GM20431 (cell line): ENCODE results near the gene ERCC2.

Experiments used
- in situ Hi-C: fragments of 300-500 bp; cut with MseI, MboI; formaldehyde crosslinking; loops from one replicate; pipeline ENCODE4 v1.15.0; 2020; ENCODE audit warnings: low sequenced_read_pairs; ENCODE audit not compliant: unreplicated experiment

Gene ERCC2

DNA sequence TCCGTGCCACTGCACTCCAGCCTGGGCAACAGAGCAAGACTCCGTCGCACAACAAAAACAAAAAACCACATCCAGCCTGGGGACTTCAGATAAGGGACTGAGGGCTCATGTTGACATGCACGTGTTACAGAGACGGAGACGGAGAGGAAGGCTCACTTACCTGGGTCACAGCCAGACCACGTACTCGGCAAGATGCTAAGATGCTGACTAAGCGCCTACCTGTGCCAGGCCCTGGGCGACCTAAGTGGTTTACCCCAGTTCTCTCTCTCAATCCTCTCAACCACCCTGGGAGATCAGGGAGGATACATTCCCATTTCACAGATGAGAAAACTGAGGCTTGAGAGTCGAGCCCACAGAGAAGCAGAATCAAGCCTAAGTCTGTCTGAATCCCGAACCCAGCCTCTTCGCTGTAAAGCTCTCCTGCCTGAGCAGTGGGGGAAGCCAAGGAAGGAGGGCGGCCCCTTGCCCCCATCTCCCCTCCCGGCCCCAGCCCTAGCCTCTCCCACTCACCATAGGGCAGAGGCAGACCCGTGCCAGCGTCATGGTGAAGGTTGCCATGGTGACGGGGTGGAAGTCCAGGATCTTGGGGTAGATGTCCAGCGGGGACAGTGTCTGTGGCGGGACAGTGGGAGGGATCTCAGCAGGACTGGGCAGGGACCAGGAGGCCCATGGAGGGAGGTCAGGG is 13.5 kb downstream of the ERCC2 start:
- in situ Hi-C loops = no loop called here

DNA sequence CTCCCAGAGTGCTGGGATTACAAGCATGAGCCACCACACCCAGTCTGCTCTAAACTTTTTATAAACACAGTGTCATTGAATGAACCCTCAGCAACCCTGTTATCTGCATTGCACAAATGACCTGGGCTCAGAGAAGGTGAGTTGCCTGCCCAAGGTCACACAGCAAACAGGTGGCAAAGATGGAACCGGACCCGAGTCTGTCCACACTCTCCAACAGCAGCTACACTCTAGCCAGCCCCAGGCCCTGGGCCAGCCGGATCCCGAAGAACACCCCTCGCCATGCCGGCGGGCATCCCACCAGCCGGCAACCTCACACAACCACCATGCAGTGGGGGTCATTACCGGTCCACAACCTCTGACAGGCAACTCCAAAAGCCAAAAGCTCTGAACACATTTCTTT is 14.5 kb downstream of the ERCC2 start:
- in situ Hi-C loops = no loop called here

DNA sequence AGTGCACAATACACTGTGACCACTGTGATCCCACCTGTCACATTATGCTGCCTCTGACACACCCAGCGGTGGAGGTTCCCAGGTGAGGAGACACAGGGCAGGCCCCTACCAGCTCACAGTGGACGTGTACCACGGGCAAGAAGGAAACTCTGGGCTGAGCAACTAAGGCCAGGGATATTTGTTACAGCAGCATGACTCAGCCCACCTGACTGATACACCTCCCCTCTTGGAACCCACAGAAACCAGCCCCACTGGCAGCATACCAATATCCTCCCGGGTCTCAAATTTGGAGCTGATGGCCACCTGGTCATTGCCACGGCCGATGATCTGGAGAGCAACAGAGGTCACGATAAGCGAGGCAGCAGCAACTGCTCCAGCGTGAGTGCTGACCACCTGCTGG is 15.0 kb downstream of the ERCC2 start:
- in situ Hi-C loops = no loop called here

DNA sequence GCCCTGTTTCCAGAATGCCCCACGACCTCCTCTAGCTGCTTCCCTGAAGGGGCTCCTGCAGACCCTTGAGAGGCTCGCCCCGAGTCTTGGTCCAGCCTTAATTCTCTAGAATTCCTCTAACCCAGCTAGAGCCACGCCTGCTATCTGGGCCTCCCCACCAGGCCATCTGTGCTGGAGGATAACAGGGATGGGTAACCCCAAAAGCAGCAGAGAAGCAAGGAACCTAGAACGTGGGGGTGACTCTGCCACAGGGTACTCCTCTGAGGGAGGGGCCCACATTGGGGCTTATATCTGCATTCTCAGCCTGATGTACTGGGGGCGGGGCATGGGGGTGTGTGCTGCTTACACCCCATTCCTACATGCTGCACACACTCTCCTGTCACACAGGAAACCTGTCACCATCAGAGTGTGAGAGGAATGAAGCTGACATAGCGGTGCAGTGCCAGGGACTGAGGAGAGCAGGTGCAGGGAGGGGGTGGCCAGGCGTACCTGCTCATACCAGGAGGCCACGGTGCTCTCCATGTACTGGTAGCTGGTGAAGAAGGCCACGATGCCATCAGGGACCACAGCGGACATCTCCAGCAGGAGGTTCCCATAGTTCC is 16.0 kb downstream of the ERCC2 start:
- in situ Hi-C loops = no loop called here

DNA sequence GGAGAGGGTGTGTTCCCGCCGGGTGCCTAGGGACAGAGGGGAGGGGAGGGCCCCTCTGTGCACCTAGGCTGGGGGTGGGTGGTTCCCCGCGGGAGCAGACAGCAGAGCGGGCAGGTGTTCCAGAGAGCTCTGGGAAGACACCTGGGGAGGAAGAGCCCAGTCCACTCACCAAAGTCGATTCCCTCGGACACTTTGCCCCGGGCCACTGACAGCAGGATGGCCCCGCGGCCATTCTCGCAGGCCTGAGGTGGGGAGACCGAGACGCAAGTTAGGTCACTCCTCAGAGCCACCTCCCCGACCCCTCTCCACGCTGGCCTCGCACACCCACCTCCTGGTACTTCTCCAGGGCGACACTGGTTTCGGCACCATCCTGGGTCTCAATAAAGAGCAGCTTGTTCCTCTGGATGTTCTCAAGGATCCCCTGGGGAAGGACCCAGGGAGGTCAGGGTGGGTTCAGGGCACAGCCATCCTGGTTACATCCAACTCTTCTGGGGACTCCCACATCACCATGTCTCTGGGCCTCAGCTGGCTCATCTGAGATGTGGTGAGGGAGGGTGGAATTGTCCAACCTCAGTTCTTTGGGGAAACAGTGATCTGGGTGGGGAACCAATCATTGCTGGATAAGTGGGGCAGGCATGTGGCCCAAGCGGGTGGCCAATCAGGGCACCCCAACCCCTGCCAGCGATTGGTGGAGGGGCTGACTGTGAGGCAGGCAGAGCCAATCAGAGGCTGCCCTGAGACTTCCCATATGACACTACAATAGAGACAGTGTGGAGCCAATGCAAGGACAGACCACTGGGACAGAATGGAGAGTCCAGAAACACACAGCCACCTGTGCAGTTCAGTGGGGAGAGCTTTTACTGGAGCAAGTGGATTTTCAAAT is 17.2 kb downstream of the ERCC2 start:
- in situ Hi-C loops = no loop called here

DNA sequence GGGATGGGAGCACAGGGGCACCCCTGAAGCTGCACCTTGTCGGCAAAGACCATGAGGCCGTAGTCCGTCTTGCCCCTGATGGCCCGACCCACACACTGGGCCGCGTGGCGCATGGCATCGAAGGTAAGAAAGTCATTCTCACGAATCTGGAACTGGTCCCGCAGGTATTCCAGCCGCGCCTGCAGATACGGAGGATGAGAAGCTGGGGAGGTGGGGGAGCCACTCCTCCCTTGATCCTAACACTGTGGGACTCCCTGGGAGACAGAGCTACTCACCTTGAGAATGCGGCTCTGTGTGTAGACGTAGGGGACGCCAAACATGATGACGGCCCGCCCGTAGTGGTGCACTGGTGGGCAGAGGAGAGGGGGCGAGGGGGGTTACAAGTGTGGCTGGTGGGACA is 17.9 kb downstream of the ERCC2 start:
- in situ Hi-C loops = no loop called here

DNA sequence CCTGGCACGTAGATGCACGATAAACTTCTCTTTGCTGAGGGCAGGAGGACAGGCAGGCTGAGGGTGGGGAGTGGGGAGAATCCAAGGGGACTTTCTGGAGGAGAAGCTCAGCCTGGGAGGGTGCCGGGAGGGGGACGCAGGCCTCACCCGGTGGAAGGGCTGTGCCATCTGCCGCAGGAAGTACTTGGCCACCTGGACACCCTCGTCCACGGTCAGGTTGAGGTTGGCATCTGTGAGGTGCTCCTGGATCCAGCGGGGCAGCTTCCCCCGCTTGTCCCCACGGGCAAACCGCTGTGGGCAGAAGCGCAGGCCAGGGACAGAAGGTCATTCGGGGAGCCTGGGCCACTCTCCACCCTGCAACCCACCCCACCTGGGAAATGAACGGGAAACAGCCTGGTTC is 18.3 kb downstream of the ERCC2 start:
- in situ Hi-C loops = no loop called here

DNA sequence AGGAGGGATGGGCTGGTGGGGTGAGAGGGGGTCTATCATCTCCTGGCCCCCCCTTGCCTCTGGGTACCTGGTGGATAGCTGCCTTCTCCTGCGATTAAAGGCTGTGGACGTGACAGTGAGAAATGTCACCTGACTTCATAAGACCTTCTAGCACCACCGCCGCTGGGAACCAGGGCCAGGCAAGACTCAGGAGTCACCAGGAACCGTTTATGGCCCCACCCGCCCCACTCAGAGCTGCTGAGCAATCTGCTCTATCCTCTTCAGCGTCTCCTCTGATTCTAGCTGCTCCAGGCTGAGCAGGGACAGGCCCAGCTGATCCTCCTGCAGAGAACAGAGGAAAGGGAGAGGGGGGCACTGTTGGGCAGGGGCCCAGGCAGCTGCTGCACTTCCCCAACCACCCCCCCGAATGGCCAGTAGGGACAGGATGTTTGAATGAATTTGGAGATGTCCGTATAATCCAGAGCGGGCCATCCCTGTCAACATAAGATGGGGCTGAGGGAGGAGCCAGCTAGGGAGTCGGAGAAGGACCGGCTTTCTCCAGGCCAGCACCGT is 18.9 kb downstream of the ERCC2 start:
- in situ Hi-C loops = no loop called here

DNA sequence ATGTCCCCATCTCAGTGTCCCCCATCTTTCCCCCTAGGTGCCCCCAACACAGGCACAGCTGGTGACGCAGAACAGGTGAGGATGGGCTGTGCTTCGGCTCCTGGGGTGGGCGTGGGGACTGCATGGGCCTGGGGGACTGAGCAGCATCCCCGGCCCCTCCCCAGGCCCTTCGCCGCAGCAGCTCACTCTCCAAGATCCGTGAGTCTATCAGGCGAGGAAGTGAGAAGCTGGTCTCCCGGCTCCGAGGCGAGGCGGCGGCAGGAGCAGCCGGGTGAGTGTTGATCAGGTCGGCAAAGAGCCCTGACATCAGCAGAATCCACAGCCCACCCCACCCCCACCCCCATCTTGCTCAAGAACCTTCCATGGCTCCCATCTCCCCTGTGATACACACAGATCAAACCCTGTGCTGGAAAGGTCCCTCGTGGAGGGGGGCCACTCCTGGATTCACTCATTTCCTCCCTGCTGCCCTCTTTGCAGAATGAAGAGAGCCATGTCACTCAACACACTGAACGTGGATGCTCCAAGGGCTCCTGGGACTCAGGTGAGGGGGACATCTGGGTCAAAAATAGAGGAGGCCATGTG is 19.8 kb downstream of the ERCC2 start:
- in situ Hi-C loops = no loop called here

DNA sequence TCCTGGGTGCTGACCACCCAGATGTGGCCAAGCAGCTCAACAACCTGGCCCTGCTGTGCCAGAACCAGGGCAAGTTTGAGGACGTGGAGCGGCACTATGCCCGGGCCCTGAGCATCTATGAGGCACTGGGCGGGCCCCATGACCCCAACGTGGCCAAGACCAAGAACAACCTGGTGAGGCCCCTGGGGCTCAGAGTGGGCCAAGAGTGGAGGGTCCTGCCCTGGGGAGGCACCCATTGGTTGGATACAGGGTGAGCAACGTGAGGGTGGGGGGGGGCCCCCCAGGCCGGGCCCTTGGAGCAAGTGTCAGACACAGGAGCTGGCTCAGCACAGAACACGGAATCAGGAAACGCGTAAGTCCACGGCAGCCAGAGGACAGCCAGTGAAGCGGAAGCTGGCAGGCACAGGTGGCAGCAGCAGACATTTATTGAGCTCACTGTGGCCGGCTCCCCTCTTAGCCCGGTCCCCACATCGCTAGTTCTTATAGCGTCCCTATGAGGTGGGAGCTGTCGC is 20.9 kb downstream of the ERCC2 start:
- in situ Hi-C loops = no loop called here

DNA sequence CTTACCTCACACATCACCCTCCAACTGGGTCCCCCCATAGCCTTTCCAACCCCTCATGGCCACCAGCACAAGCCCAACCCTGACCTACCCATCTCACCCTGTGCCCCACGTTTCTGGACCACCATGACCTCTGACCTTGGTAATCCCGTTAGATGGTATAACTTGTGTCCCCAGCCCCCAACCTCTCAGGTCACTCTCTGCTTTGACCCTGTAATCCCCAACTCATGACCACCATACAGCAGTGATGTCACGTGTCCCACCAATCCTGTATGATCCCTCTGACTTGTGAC is 21.3 kb downstream of the ERCC2 start:
- in situ Hi-C loops = no loop called here

DNA sequence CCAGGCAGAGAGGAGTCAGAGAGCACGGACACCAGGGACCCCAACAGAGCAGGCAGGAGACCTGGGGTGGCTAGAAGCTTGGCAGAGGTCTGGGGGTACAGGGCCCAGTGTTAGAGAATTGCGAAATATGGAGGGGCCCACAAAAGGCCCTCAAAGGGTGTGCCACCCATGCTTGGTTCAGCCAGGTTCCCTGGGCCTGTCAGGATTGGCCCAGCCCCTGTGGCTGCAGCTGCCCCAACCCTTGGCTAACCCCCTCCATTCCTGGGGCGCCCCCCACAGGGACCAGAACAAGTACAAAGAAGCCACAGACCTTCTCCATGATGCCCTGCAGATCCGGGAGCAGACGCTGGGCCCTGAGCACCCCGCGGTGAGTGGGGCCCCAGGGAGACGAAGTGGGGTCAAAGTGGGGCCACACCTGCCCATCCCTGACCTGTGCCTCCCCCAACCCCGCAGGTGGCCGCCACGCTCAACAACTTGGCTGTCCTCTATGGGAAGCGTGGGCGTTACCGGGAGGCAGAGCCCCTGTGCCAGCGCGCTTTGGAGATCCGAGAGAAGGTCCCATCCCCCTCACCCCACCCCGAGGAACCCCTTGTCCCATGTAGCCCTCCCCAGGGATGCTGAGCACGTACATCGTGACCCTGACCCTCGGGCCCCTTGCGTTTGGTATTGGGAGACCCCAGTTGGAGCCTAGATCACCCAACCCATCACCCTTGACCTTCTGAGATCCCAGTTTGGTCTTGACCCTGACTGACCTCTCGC is 21.8 kb downstream of the ERCC2 start:
- in situ Hi-C loops = no loop called here

DNA sequence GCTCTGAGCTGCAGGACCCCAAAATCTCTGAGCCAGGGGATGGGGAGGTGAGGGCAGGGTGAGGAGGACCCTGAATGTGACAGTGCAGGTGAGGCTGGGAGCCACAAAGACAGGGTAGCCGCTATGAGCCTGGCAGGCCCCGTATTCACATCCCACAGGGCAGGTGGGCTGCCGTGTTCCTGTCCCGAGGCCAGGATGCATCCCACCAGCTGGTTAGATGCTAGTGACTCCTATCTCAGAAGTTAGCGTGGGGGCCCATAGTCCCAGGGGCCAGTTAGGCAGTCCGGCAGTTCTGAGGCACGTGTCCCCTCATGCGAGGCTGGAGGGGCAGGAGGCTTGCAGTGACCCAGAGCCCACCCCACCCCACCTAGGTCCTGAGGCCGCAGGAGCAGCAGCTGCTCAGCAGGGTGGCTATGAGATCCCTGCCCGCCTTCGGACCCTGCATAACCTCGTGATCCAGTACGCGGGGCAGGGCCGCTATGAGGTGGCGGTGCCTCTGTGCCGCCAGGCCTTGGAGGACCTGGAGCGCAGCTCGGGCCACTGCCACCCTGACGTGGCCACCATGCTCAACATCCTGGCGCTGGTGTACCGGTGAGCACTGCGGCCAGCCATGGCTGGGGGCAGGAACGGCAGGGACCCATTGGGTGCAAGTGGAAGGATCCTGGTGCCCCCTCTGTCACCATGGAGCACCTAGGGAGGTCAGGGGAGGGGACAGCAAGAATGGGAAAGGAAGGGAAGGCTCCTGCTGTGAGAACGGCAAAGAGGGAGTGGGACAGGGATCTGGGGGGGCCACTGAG is 22.6 kb downstream of the ERCC2 start:
- in situ Hi-C loops = no loop called here

DNA sequence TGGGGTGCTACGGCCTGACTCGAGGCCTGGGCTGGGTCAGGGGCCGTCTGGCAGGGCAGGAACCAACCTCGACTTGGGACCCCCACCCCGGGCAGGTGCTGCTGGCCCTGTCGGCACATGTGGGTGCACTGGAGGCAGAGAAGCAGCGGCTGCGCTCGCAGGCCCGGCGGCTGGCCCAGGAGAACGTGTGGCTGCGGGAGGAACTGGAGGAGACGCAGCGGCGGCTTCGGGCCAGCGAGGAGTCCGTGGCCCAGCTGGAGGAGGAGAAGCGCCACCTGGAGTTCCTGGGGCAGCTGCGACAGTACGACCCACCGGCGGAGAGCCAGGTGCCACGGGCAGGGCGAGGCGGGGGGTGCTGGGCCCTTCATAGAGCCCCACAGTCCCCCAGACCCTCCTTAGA is 23.9 kb downstream of the ERCC2 start:
- in situ Hi-C loops = no loop called here

DNA sequence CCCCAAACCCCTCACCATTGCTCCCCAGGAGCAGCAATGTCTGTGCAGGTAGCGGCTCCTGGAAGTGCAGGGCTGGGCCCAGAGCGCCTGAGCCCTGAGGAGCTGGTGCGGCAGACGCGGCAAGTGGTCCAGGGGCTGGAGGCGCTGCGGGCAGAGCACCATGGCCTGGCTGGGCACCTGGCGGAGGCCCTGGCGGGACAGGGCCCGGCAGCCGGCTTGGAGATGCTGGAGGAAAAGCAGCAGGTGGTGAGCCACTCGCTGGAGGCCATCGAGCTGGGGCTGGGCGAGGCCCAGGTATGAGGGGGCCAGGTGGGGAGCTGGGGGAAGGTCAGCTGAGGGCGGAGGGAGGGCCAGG is 24.9 kb downstream of the ERCC2 start:
- in situ Hi-C loops = no loop called here

DNA sequence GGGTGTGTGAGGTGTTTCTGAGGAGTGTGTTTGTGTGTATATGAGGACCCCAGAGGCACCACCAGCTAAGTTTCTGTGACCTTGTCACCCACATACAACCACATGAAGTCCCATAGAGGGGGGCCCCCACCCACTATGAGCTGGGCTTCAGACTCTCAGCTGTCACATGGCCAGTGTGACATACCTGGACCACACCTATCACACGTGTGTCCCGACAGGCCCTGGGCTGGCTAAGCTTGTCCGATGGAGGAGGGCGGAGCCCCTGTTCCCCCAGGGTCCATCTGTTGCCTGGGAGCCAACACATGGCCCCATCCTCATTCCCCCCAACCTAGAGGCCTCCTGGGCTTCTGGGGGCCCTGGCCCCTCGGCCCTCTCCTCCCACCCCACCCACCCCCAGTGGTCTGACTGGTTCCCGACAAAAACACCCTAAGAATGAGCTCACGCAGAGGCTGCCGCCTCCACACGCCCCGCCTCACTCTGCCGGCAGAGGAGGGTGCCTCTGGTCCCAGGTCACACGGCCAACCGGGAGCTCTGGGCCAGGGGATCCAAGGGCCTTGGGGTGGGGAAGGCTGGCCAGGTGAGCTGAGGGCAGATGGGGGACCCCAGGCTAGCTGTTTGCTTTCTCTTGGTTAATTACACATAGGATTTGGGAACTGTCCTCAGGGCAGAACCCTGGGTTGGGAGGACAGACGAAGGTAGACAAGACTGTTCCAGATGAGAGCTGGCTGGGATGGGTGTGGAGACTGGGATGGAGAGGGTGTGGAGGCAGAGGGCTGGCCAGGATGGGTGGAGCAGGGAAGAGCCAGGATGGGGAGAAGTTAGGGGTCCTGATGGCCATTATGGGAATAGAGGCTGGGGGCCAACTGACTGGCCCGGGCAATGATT is 25.5 kb downstream of the ERCC2 start:
- in situ Hi-C loops = no loop called here

DNA sequence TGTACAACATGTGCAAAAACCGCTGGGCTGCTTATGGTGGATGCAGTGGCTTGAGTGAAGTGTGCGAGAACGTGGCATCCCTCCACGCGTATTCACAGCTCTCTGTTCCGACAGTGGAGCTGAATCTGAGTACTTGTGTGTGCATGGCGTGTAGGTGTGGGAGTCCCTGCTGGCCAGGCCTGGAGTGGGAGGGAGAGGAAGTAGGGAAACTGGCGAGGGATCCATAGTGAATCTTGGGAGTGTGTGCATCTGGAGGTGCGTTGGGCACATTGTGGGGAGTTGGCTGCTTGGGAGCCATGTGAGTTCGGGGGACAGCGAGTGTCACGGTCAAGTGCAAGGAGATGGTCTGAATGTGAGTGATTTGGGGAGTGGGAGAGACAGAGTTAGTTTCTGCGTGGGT is 27.5 kb downstream of the ERCC2 start:
- in situ Hi-C loops = no loop called here

DNA sequence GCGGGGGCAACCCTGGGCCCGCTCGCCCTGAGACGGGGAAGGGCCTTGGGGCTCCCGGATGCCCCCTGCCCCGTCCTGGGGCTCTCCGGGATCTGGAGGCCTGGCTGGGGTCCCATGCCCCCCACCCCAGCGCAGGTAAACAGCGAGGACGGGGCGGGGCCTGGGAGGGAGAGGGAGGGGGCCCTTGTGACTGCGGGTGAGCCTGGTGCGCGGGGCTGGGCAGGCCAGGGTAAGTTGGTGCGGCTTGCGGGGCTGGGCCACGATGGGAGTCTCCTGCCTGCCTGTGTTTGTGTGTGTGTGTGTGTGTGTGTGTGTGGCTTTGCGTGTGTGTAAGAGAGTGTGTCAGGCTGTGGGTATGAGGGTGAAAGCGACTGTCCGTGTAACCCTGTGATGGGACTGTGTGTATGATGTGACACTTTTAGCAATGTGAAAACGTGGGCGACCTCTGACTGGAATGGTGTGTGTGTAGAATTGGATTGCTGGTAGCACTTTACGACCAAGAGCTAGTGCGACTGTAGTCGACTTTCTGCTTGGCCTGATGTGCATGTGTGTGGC is 29.4 kb downstream of the ERCC2 start:
- in situ Hi-C loops = no loop called here
